Activated CD4-positive, alpha-beta T cell treated with anti-CD3 and anti-CD28 coated beads, Interleukin-2, amount 50 U/mL, for 48 hours (primary cell): ENCODE data around the gene SDK2.

Source experiments
- DNase-seq, 2 experiments: peaks; one replicate each; pipeline ENCODE4 v3.0.0-alpha.2; 2020

SDK2 gene

DNA sequence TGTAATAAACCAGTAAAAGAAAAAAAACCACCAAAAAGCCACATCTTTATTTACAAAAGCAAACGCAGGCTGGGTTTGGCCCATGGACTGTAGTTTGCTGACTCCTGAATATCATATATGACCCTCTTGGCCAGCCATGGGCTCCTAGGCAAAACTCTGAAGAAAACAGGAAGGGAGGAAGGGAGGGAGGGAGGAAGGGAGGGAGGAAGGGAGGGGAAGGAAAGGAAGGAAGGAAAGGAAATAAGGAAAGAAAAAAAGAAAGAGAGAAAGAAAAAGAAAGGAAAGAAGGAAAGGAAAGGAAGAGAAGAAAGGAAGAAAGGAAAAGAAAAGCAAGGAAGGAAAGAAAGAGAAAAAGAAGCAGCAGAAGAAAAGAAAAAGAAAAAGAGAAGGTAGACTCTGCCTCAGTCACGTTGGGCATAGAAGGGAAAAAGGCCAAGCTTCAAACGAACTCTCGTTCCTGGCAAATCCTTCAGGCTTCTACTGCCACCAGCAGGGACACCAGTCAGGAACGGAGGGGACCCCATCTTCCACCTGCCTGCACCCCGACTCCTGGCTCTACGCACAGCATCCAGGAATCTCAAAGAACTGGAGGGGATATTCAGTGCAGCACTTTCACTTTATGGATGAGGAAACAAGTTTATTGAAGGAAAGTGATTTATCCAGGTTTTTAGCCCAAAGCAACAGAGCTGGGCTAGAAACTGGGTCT lies 354.5 kb downstream of the SDK2 start:
- DNase-seq: no peak

DNA sequence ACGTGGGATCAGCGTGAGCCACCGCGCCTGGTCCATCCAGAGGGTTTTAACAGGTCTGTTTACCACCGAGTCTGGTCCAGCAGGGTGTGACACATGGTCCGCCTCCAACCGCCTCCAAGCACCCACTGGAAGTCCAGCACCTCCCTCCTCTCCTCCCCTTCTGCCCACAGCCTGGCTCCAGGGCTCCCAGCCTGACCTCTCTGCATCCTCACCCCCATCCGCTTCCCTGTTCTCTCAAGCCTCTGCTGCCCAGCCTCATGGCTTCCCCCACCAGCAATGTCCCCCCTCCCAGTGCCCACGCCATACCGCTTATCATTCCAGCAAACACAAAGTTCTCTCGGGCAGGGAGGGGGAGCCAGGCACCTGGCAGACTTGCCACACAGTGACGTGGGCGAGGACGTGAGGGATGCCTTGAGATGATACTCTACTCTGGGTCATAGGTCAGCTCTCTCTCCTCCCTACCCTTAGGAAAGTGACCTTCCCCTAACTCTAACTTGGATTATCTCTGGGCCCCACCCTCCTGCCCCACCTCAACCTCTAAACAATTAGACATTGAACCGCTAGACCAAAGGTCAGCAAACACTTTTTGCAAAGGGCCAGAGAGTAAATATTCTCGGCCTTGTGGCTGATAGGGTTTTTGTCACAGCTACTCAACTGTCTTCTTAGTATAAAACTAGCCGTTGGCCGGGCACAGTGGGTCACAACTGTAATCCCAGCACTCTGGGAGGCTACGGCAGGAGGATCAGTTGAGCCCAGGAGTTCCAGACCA lies 355.5 kb downstream of the SDK2 start:
- DNase-seq: no peak

DNA sequence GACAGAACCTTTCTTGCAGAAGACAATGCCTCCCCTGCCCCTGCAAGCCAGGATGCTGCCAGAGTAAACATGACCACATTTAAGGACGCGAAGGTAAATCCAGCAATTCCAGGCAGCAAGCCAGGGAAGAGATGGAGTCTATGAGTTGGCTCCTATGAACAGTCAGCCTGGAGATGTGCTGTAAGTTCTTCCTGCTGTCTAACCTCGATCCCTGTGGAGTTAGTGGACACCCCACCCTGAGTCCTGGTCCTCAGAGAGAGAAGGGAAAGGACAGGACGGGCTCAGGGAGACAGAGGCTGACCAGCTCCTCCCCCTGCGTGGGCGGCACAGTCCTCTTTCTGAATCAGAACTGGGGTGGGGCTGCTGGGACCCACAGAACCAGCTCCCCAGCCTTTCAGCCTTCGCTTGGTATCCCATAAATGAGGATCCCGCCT lies 357.4 kb downstream of the SDK2 start:
- DNase-seq: no peak

DNA sequence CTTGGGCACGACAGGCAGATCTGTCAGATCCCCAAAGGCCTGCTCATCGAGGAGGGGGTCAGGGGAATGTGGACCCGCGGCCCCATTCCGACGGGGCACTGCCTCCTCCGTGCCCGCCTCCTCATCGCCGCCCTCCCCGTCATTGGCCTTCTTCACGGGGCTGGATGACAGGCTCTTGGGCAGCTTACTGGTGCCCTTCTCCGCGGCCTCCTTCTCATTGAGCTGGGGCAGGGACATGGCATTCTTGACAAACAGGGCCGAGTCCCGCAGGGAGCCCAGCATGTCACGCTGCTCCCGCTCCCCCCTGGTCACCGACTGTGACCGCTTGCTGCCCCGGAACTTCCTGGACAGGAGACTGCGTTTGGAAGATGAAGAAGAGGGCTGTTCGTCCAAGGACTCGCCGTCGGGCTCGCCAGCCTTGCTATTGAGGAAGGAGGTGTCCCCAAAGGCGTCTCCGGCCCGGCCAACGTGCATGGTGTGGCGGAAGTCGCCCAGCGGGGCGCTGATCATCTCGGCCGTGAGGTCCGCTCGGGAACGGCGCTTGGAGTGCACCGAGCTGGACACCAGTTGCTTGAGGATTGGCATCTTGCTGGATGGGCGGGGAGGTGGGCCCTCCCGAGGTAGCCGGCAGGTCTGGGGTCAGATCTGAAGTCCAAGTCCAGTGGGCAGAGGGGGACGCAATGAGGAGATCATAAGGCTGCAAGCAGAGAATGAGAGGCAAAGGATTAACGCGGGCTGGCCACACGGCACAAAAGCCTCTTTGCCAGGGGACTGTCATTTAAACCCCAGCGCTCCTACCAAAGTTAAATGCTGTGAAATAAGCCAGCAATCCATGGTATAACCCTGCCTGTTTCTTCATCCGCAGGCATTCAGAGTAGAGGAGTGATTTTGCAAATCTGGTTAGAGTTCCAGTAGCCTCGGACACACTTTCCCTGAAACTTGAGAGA lies 358.1 kb downstream of the SDK2 start:
- no peak for DNase-seq

DNA sequence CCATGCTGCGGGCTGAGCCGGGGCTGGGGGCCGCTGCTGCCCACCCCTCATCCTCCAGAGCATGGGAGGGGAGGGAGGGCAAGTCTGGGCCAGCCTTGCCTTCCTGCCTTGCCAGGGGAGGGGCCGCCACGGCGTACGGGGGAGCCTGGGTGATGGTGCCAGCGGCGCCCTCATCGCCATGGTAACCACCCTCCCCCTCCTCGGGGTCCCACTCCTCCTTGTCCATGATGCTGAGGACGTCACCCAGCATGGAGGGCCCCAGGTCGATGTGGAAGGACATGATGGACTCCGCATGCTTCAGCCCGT lies 358.7 kb downstream of the SDK2 start:
- no peak for DNase-seq

DNA sequence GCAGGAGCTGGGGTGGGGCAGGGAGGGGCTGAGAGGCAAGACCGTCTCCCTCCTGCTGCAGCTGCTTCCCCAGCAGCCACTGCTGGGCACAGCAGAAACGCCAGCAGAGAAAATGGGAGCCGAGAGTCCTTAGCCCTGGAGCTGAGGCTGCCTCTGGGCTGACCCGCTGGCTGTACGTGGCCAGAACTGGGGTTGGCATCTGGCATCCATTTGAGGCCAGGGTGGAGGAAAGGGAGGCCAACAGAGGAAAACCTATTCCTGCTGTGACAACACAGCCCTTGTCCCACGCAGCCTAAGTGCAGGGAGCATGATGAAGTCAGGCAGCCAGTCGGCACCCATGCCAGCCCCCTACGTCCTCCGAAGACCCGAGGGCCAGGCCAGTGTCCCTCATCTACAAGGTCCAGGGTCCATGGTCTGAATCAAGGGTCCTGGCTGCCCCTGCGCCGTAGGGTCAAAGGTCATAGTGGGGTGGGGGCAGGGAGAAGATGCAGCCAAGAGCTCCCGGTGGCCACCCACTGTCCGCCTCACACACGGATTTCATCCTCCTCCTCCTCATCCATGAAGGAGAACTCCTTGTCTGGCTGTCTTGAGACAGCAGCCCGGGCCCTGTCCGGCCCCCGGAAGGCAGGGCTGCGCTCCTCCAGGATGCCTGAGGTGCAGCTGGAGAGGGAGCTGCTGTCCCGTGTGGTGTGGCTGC lies 359.2 kb downstream of the SDK2 start:
- no peak for DNase-seq
